K562 (cell line): Measurements from ENCODE around the gene CTBS. TPM values are rescaled to one million over a fixed set of nuclear protein-coding genes. Genes with fewer than 3 reads are reported as not detected.

Experiments
- ATAC-seq: fragments of 200-7000 bp; cut with Tn5 transposase; 3 replicates; pipeline ENCODE4 v1.9.1; 2020; ENCODE audit warnings: moderate library complexity
- BruUV-seq: library from RNA; stranded (reverse); fragments of 400-500 nt; replicated peaks from 2 replicates; lab custom pipeline; 2021; lab: Mats Ljungman, UMichigan
- CTCF ChIA-PET: fragments of 300-600 bp; formaldehyde crosslinking; extraction: SDS; loops from one replicate; lab custom pipeline; 2021; ENCODE audit warnings: low intra/inter-chr PET ratio; lab: Yijun Ruan, JAX
- POLR2A ChIA-PET: fragments of 300-600, 350-650 bp; sonication (Branson Sonifier 250); formaldehyde crosslinking; extraction: SDS; loops from one replicate; lab custom pipeline; 2021; ENCODE audit warnings: antibody characterized with exemption, inconsistent platforms; lab: Yijun Ruan, JAX
- DNase-seq, 4 experiments: peaks; one replicate each; pipeline versions ENCODE4 v3.0.0 to v3.0.0-alpha.2; 2011 to 2018; ENCODE audit warnings: low spot score in 3 of 4, mixed read lengths in 3 of 4; ENCODE audit errors: extremely low read depth in 1 of 4
- FAIRE-seq: peaks from 2 replicates; lab custom pipeline; 2011; peaks lifted over from hg19 to GRCh38; lab: Jason Lieb, UNC
- H2AFZ ChIP-seq: 2 replicates; pipeline ENCODE4 v1.6.0; 2011; ENCODE audit warnings: low read depth, low read length, control low read depth, inconsistent platforms
- H3K27ac ChIP-seq: fragments of 200-600 bp; 3 replicates; pipeline ENCODE4 v1.8.0; 2011; ENCODE audit warnings: low read depth, mild to moderate bottlenecking, control low read depth, inconsistent platforms, low read length, moderate library complexity, mixed read lengths; ENCODE audit errors: extremely low read depth
- H3K27me3 ChIP-seq, 2 experiments: fragments of 300-600 bp in 1 of 2; 2 replicates in 1 of 2; 3 replicates in 1 of 2; pipeline versions ENCODE4 v1.6.0 to v1.8.0; 2011; ENCODE audit warnings: inconsistent platforms in 2 of 2, low read length in 2 of 2, mild to moderate bottlenecking in 1 of 2, mixed read lengths in 1 of 2, moderate library complexity in 1 of 2; ENCODE audit not compliant: control insufficient read depth in 2 of 2, insufficient read depth in 2 of 2
- H3K36me3 ChIP-seq: fragments of 300-600 bp; 3 replicates; pipeline ENCODE4 v1.8.0; 2011; ENCODE audit warnings: mild to moderate bottlenecking, low read length, inconsistent platforms; ENCODE audit not compliant: control insufficient read depth, insufficient read depth
- H3K4me1 ChIP-seq, 2 experiments: fragments of 200-600 bp in 1 of 2; replicated peaks in 1 of 2; 2 replicates in 1 of 2; 3 replicates in 1 of 2; pipeline versions ENCODE4 v1.5.1 to v1.8.0; 2011; ENCODE audit warnings: inconsistent platforms in 2 of 2, low read length in 2 of 2, mild to moderate bottlenecking in 1 of 2, mixed read lengths in 1 of 2, moderate library complexity in 1 of 2; ENCODE audit not compliant: control insufficient read depth in 2 of 2, insufficient read depth in 2 of 2
- H3K4me2 ChIP-seq: 2 replicates; pipeline ENCODE4 v1.6.1; 2011; ENCODE audit warnings: low read length, control low read depth, inconsistent platforms, mixed read lengths; ENCODE audit not compliant: insufficient read depth
- H3K4me3 ChIP-seq: fragments of 200-600 bp; sonication (generic), shearing (Covaris generic); 2 replicates; pipeline ENCODE4 v1.5.1; 2016; ENCODE audit warnings: control low read depth, inconsistent platforms
- H3K79me2 ChIP-seq: fragments of 200-600 bp; 3 replicates; pipeline ENCODE4 v1.8.0; 2011; ENCODE audit warnings: low read length, inconsistent platforms; ENCODE audit not compliant: control insufficient read depth, insufficient read depth
- H3K9ac ChIP-seq, 2 experiments: 2 replicates each; pipeline versions ENCODE4 v1.6.0 to v1.6.1; 2011; ENCODE audit warnings: low read depth in 2 of 2, low read length in 2 of 2, control low read depth in 1 of 2, inconsistent platforms in 1 of 2, mild to moderate bottlenecking in 1 of 2, mixed read lengths in 1 of 2; ENCODE audit not compliant: insufficient read depth in 1 of 2
- H3K9me1 ChIP-seq: one replicate; pipeline ENCODE4 v1.6.0; 2011; ENCODE audit warnings: inconsistent platforms, mild to moderate bottlenecking, low read length, moderate library complexity; ENCODE audit not compliant: control insufficient read depth, insufficient read depth
- H3K9me3 ChIP-seq: replicated peaks from 2 replicates; pipeline ENCODE4 v1.5.1; 2011; ENCODE audit warnings: low read depth, low read length, inconsistent platforms; ENCODE audit not compliant: control insufficient read depth, insufficient read depth
- H4K20me1 ChIP-seq: replicated peaks from 2 replicates; pipeline ENCODE4 v1.6.1; 2011; ENCODE audit warnings: low read length, inconsistent platforms, mixed read lengths; ENCODE audit not compliant: control insufficient read depth, insufficient read depth
- C11orf30 ChIP-seq: fragments of 450-650 bp; IDR thresholded peaks from 2 replicates; pipeline ENCODE4 v1.6.1; 2016; ENCODE audit warnings: low read depth, mild to moderate bottlenecking
- CHCHD3 ChIP-seq: fragments of 250-450 bp; sonication (Bioruptor Pico); IDR thresholded peaks from 2 replicates; pipeline ENCODE4 v2.1.2; 2022; ENCODE audit warnings: mild to moderate bottlenecking
- DEAF1 ChIP-seq: fragments of 450-650 bp; formaldehyde crosslinking; IDR thresholded peaks from 2 replicates; pipeline ENCODE4 v1.4.0; 2020; ENCODE audit warnings: mild to moderate bottlenecking, moderate library complexity
- E2F3 ChIP-seq: fragments of 250-450 bp; sonication (Bioruptor Pico); IDR thresholded peaks from 2 replicates; pipeline ENCODE4 v1.4.0; 2020; ENCODE audit warnings: mild to moderate bottlenecking
- ELF1 ChIP-seq: fragments of 200-800 bp; sonication (Bioruptor generic); IDR thresholded peaks from 2 replicates; pipeline ENCODE4 v1.6.1; 2016; ENCODE audit warnings: missing genetic modification characterization, missing compliant biosample characterization
- ETV5 ChIP-seq: sonication (generic); formaldehyde crosslinking; IDR thresholded peaks from 2 replicates; pipeline ENCODE4 v1.4.0; 2020; ENCODE audit warnings: low read depth, mild to moderate bottlenecking, missing genetic modification reagents
- HMG20A ChIP-seq: fragments of 450-650 bp; formaldehyde crosslinking; conservative IDR thresholded peaks from 2 replicates; pipeline ENCODE4 v1.4.0; 2020; ENCODE audit warnings: mild to moderate bottlenecking, mixed read lengths
- LARP7 ChIP-seq: fragments of 450-650 bp; IDR thresholded peaks from 2 replicates; pipeline ENCODE4 v1.6.1; 2016
- MBD2 ChIP-seq: sonication (generic); IDR thresholded peaks from 2 replicates; pipeline ENCODE4 v1.6.1; 2016; ENCODE audit warnings: low read depth, borderline replicate concordance
- MEF2D ChIP-seq: conservative IDR thresholded peaks from 2 replicates; pipeline ENCODE4 v1.6.1; 2016; ENCODE audit warnings: low read depth, missing genetic modification characterization, missing compliant biosample characterization
- MNT ChIP-seq, 2 experiments: fragments of 450-650 bp; conservative IDR thresholded peaks; 2 replicates each; pipeline ENCODE4 v1.6.1; 2017; ENCODE audit warnings: mild to moderate bottlenecking in 2 of 2, moderate library complexity in 2 of 2
- RB1 ChIP-seq: fragments of 450-650 bp; IDR thresholded peaks from 2 replicates; pipeline ENCODE4 v1.6.1; 2017; ENCODE audit warnings: low read depth, mild to moderate bottlenecking
- SMARCB1 ChIP-seq: IDR thresholded peaks from 2 replicates; pipeline ENCODE4 v1.6.1; 2011; ENCODE audit warnings: improper control_type of control experiment, low read depth; ENCODE audit not compliant: insufficient read length
- TAF1 ChIP-seq: IDR thresholded peaks from 2 replicates; pipeline ENCODE4 v1.6.1; 2011; ENCODE audit warnings: mild to moderate bottlenecking, low read length, moderate library complexity; ENCODE audit not compliant: insufficient read depth, control insufficient read depth, severe bottlenecking; ENCODE audit errors: extremely low read depth
- THAP7 ChIP-seq: fragments of 250-450 bp; sonication (Bioruptor Pico); IDR thresholded peaks from 2 replicates; pipeline ENCODE4 v1.5.0; 2021
- USF2 ChIP-seq: sonication (generic); formaldehyde crosslinking; IDR thresholded peaks from 2 replicates; pipeline ENCODE4 v1.5.0; 2020; ENCODE audit warnings: missing genetic modification reagents
- ZNF512 ChIP-seq: IDR thresholded peaks from 2 replicates; pipeline ENCODE4 v1.6.1; 2016; ENCODE audit warnings: missing genetic modification characterization, missing compliant biosample characterization
- ZNF79 ChIP-seq: fragments of 250-450 bp; sonication (Bioruptor Pico); IDR thresholded peaks from 2 replicates; pipeline ENCODE4 v1.4.0; 2020; ENCODE audit warnings: low read depth, mild to moderate bottlenecking, moderate library complexity
- in situ Hi-C: fragments of 300-500 bp; cut with MboI; formaldehyde crosslinking; loops from 4 replicates; pipeline ENCODE4 v1.15.0; 2018; ENCODE audit warnings: inconsistent platforms, mixed read lengths
- intact Hi-C: fragments of 100-400 bp; cut with micrococcal nuclease; formaldehyde crosslinking; loops from 2 replicates; pipeline ENCODE4 v1.14.2; 2022
- polyA plus RNA-seq, 8 experiments: library from polyadenylated mRNA; depleted of rRNA in 4 of 8; stranded (reverse) in 5 of 8; unstranded in 3 of 8; fragments of >200 nt; fragmentation: Nextera tagmentation in 2 of 8; fragmentation: Illumina TruSeq in 1 of 8; extraction: Ambion mirVana in 2 of 8; extraction: Trizol in 1 of 8; gene quantifications; 2 replicates each; pipeline versions ENCODE4 v1.2.1 to v1.2.3, GENCODE V29; 2011 to 2014; ENCODE audit warnings: inconsistent platforms in 1 of 8, missing spikeins in 1 of 8
- total RNA-seq, 7 experiments: library from RNA; depleted of rRNA in 6 of 7; stranded (reverse); fragments of >200 nt in 6 of 7; fragmentation: Illumina TruSeq in 2 of 7; extraction: Trizol in 2 of 7; gene quantifications; 2 replicates each; pipeline versions ENCODE4 v1.2.1 to v1.2.3, GENCODE V29; 2011 to 2021; ENCODE audit warnings: low replicate concordance in 1 of 7

CTBS gene
- total and polyA plus RNA-seq, 9 of the 15 experiments (the other 6 are each of a cell fraction or from before 2014, with no cell fraction given), result 3.0 to 19.8 (median 9.9) TPM

GRCh38 chr1:84524590-84524989 lies 49.6 kb downstream of the CTBS start:
- Histone ChIP-seq H3K4me1 (no peaks in the 10 kb centered on the region), H3K36me3 (no peaks in the 10 kb centered on the region), H3K9me3 (no peaks in the 10 kb centered on the region), H3K9ac (no peak overlapping the region), H3K27ac (no peak overlapping the region), H4K20me1 (no peaks in the 10 kb centered on the region), H3K4me3 (no peak overlapping the region), H3K79me2 (no peaks in the 10 kb centered on the region), H3K9me1 (no peaks in the 10 kb centered on the region), H3K27me3 (no peaks in the 10 kb centered on the region), H3K4me2 (no peak overlapping the region), H2AFZ (no peak overlapping the region)
- in situ Hi-C loops (no loop called here), intact Hi-C loops (no loop called here)
- POLR2A ChIA-PET, result interaction anchor here (0.7 kb wide), 1 partner anchor 12 kb away, joined by 3 read pairs; no protein-coding TSS in a partner anchor
- DNase-seq (no peak), FAIRE-seq (no peak), ATAC-seq (no peak; the same call in 2 of the 3 replicates)
- CTCF ChIA-PET, result no interaction called here
- BruUV-seq, result no TSS peak
- no peak for TF ChIP-seq USF2 (CRISPR knock-in tag)
- no peak for TF ChIP-seq SMARCB1
- TF ChIP-seq MBD2, result no peak
- TF ChIP-seq CHCHD3, result no peak
- no peak for TF ChIP-seq DEAF1 (CRISPR knock-in tag)
- TF ChIP-seq MNT (conservative IDR thresholded peaks at IDR 0.05), result no peak
- no peak for TF ChIP-seq THAP7
- TF ChIP-seq ZNF79 (CRISPR knock-in tag), result no peak
- no peak for TF ChIP-seq ELF1 (tag)
- no peak for TF ChIP-seq E2F3 (CRISPR knock-in tag)
- TF ChIP-seq ETV5 (CRISPR knock-in tag), result no peak
- no peak for TF ChIP-seq ZNF512
- no peak for TF ChIP-seq HMG20A (CRISPR knock-in tag)
- TF ChIP-seq MEF2D (tag), result no peak
- no peak for TF ChIP-seq RB1
- no peak for TF ChIP-seq LARP7
- TF ChIP-seq C11orf30, result no peak
- TF ChIP-seq TAF1, result no peak
